Subcutaneous abdominal adipose tissue (tissue), 5 donors: ENCODE results near the gene SLC9A7.

ENCODE experiments used
- H3K27ac ChIP-seq: one replicate; pipeline ENCODE4 v1.7.0; 2013; ENCODE audit warnings: low read depth, mild to moderate bottlenecking, inconsistent platforms, low read length, moderate library complexity
- H3K27me3 ChIP-seq, 5 donors: one replicate each; pipeline ENCODE4 v1.7.0; 2013; ENCODE audit warnings: low read length in 5 of 5, inconsistent platforms in 1 of 5; ENCODE audit not compliant: control insufficient read depth in 5 of 5, insufficient read depth in 4 of 5
- H3K36me3 ChIP-seq, 5 donors: one replicate each; pipeline ENCODE4 v1.7.0; 2013; ENCODE audit warnings: low read length in 5 of 5; ENCODE audit not compliant: control insufficient read depth in 5 of 5, insufficient read depth in 5 of 5
- H3K4me1 ChIP-seq, 5 donors: one replicate each; pipeline ENCODE4 v1.7.0; 2013; ENCODE audit warnings: low read length in 5 of 5, mild to moderate bottlenecking in 3 of 5, moderate library complexity in 1 of 5; ENCODE audit not compliant: control insufficient read depth in 5 of 5, insufficient read depth in 5 of 5
- H3K4me3 ChIP-seq, 5 donors: one replicate each; pipeline ENCODE4 v1.7.0; 2013; ENCODE audit warnings: low read length in 5 of 5, low read depth in 1 of 5
- H3K9ac ChIP-seq, 5 donors: one replicate each; pipeline ENCODE4 v1.7.0; 2013; ENCODE audit warnings: low read length in 5 of 5, mild to moderate bottlenecking in 4 of 5, moderate library complexity in 3 of 5
- H3K9me3 ChIP-seq, 5 donors: one replicate each; pipeline ENCODE4 v1.7.0; 2013; ENCODE audit warnings: low read length in 5 of 5; ENCODE audit not compliant: control insufficient read depth in 5 of 5
- donor health status: healthy.
- donor health status: healthy.
- donor health status: healthy.
- donor health status: healthy.
- donor health status: healthy.

The SLC9A7 gene

GRCh38 chrX:46582966-46583365 is 176.0 kb downstream of the SLC9A7 start:
- Histone ChIP-seq H3K27ac (peak overlapping the region; percentile 11), H3K36me3 (no peaks in the 10 kb centered on the region), H3K9me3 (no peaks in the 10 kb centered on the region), H3K9ac (no peak overlapping the region), H3K4me3 (no peak overlapping the region), H3K4me1 (peaks cover 2 to 41% (median 13%) of the 10 kb centered on the region in 5 donors), H3K27me3 (peaks cover 0 to 3% (median 0%) of the 10 kb centered on the region in 5 donors)

GRCh38 chrX:46582325-46582724 is 176.6 kb downstream of the SLC9A7 start:
- Histone ChIP-seq H3K9me3 (no peaks in the 10 kb centered on the region), H3K4me1 (peaks cover 0 to 41% (median 12%) of the 10 kb centered on the region in 5 donors), H3K27me3 (peaks cover 0 to 4% (median 2%) of the 10 kb centered on the region in 5 donors), H3K27ac (peak overlapping the region; percentile 11), H3K9ac (no peak overlapping the region), H3K36me3 (no peaks in the 10 kb centered on the region), H3K4me3 (no peak overlapping the region)

- Histone ChIP-seq H3K36me3 (no peaks in the 10 kb centered on the region), H3K9me3 (no peaks in the 10 kb centered on the region), H3K4me1 (peaks cover 0 to 45% (median 24%) of the 10 kb centered on the region in 5 donors), H3K27ac (no peak overlapping the region), H3K9ac (no peak overlapping the region), H3K27me3 (peaks cover 0 to 4% (median 0%) of the 10 kb centered on the region in 5 donors), H3K4me3 (no peak overlapping the region)
These were observed 178.3 kb downstream of the SLC9A7 start for GRCh38 chrX:46580613-46581012.

GRCh38 chrX:46579250-46579649 is 179.7 kb downstream of the SLC9A7 start:
- peaks cover 0 to 3% (median 0%) of the 10 kb centered on the region in 5 donors for H3K9me3 ChIP-seq
- H3K4me1 ChIP-seq: peaks cover 0 to 47% (median 36%) of the 10 kb centered on the region in 5 donors
- no peak overlapping the region for H3K4me3 ChIP-seq
- no peak overlapping the region for H3K27ac ChIP-seq
- no peaks in the 10 kb centered on the region for H3K36me3 ChIP-seq
- H3K27me3 ChIP-seq: peaks cover 0 to 5% (median 0%) of the 10 kb centered on the region in 5 donors
- no peak overlapping the region for H3K9ac ChIP-seq

- Histone ChIP-seq H3K9ac (no peak overlapping the region), H3K27ac (peak overlapping the region; percentile 60), H3K27me3 (peaks cover 0 to 6% (median under 1%) of the 10 kb centered on the region in 5 donors), H3K4me1 (peaks cover 0 to 50% (median 36%) of the 10 kb centered on the region in 5 donors), H3K4me3 (peak overlapping the region in 3 of 5 donors; percentile 65 to 76 (median 75)), H3K9me3 (peaks cover 0 to 3% (median 0%) of the 10 kb centered on the region in 5 donors), H3K36me3 (no peaks in the 10 kb centered on the region)
These were observed 181.5 kb downstream of the SLC9A7 start for GRCh38 chrX:46577221-46578005.

GRCh38 chrX:46576458-46576857 is 182.5 kb downstream of the SLC9A7 start:
- Histone ChIP-seq H3K9me3 (peaks cover 0 to 3% (median 0%) of the 10 kb centered on the region in 5 donors), H3K36me3 (no peaks in the 10 kb centered on the region), H3K4me3 (peak overlapping the region in 4 of 5 donors; percentile 61 to 76 (median 70)), H3K27ac (peak overlapping the region; percentile 60), H3K4me1 (peaks cover 0 to 50% (median 36%) of the 10 kb centered on the region in 5 donors), H3K27me3 (peaks cover 0 to 8% (median 6%) of the 10 kb centered on the region in 5 donors), H3K9ac (peak overlapping the region in 1 of 5 donors; percentile 39)

- Histone ChIP-seq H3K4me1 (peaks cover 0 to 50% (median 36%) of the 10 kb centered on the region in 5 donors), H3K27me3 (peaks cover 0 to 12% (median 6%) of the 10 kb centered on the region in 5 donors), H3K9ac (peak overlapping the region in 2 of 5 donors; percentile 14 to 16), H3K9me3 (peaks cover 0 to 3% (median 0%) of the 10 kb centered on the region in 5 donors), H3K4me3 (peak overlapping the region; percentile 56 to 76 (median 65)), H3K36me3 (no peaks in the 10 kb centered on the region), H3K27ac (peak overlapping the region; percentile 15)
These were observed 182.9 kb downstream of the SLC9A7 start for GRCh38 chrX:46575991-46576392.

- peak overlapping the region in 4 of 5 donors; percentile 14 to 54 (median 28) for H3K9ac ChIP-seq
- H3K36me3 ChIP-seq: no peaks in the 10 kb centered on the region
- H3K27me3 ChIP-seq: peaks cover 0 to 12% (median 6%) of the 10 kb centered on the region in 5 donors
- H3K9me3 ChIP-seq: peaks cover 0 to 3% (median 0%) of the 10 kb centered on the region in 5 donors
- H3K27ac ChIP-seq: peak overlapping the region; percentile 15
- peak overlapping the region; percentile 56 to 76 (median 65) for H3K4me3 ChIP-seq
- peaks cover 0 to 50% (median 36%) of the 10 kb centered on the region in 5 donors for H3K4me1 ChIP-seq
These were observed 183.3 kb downstream of the SLC9A7 start for GRCh38 chrX:46575586-46575985.

GRCh38 chrX:46574774-46575381 is 184.0 kb downstream of the SLC9A7 start:
- Histone ChIP-seq H3K9me3 (peaks cover 0 to 3% (median 0%) of the 10 kb centered on the region in 5 donors), H3K36me3 (no peaks in the 10 kb centered on the region), H3K27ac (peak overlapping the region; percentile 15), H3K27me3 (peaks cover 0 to 12% (median 6%) of the 10 kb centered on the region in 5 donors), H3K4me3 (peak overlapping the region in 4 of 5 donors; percentile 56 to 76 (median 70)), H3K4me1 (peaks cover 0 to 50% (median 36%) of the 10 kb centered on the region in 5 donors), H3K9ac (peak overlapping the region in 4 of 5 donors; percentile 14 to 54 (median 40))
